Stimulated activated CD8-positive, alpha-beta memory T cell treated with anti-CD3 and anti-CD28 coated beads, Interleukin-15, amount 100 ng/mL, for 1 hour (primary cell): ENCODE results near the gene DCUN1D1.

ENCODE experiments used
- DNase-seq: peaks from one replicate; pipeline ENCODE4 v3.0.0-alpha.2; 2020; ENCODE audit warnings: low read depth

The DCUN1D1 gene

GRCh38 chr3:182971637-182972036, 8.7 kb downstream of the DCUN1D1 start:
- DNase-seq, result no peak

GRCh38 chr3:182970811-182971418, 9.4 kb downstream of the DCUN1D1 start:
- no peak for DNase-seq

GRCh38 chr3:182969853-182970252, 10.5 kb downstream of the DCUN1D1 start:
- no peak for DNase-seq

- no peak for DNase-seq
These were observed 11.1 kb downstream of the DCUN1D1 start for GRCh38 chr3:182969277-182969676.

- DNase-seq, result no peak
These were observed 12.8 kb downstream of the DCUN1D1 start for GRCh38 chr3:182967218-182968204.

GRCh38 chr3:182965861-182966366, 14.4 kb downstream of the DCUN1D1 start:
- no peak for DNase-seq

GRCh38 chr3:182964179-182964578, 16.2 kb downstream of the DCUN1D1 start:
- no peak for DNase-seq

- DNase-seq, result no peak
These were observed 18.2 kb downstream of the DCUN1D1 start for GRCh38 chr3:182962166-182962565.

GRCh38 chr3:182959474-182960350, 20.6 kb downstream of the DCUN1D1 start:
- no peak for DNase-seq

- no peak for DNase-seq
These were observed 22.6 kb downstream of the DCUN1D1 start for GRCh38 chr3:182957676-182958266.

GRCh38 chr3:182957226-182957625, 23.1 kb downstream of the DCUN1D1 start:
- no peak for DNase-seq

GRCh38 chr3:182954553-182955235, 25.6 kb downstream of the DCUN1D1 start:
- no peak for DNase-seq

GRCh38 chr3:182949688-182950087, 30.6 kb downstream of the DCUN1D1 start:
- no peak for DNase-seq

- no peak for DNase-seq
These were observed 32.0 kb downstream of the DCUN1D1 start for GRCh38 chr3:182948305-182948704.

GRCh38 chr3:182947888-182948287, 32.5 kb downstream of the DCUN1D1 start:
- DNase-seq, result no peak

- DNase-seq, result no peak
These were observed 38.6 kb downstream of the DCUN1D1 start for GRCh38 chr3:182941719-182942118.

- no peak for DNase-seq
These were observed 40.0 kb downstream of the DCUN1D1 start for GRCh38 chr3:182940266-182940808.

- DNase-seq, result no peak
These were observed 42.9 kb downstream of the DCUN1D1 start for GRCh38 chr3:182937293-182938051.

GRCh38 chr3:182936918-182937285, 43.4 kb downstream of the DCUN1D1 start:
- no peak for DNase-seq
